GM18870 (cell line): ENCODE measurements around the gene TEX44.
A peak's percentile ranks its signal among the peaks of the same experiment; 100 is the strongest.
"Not testable (repeated sequence)": the region's sequence is repeated elsewhere in the genome, so short reads cannot be mapped to it uniquely, and the experiment has no call there.

Experiments
- ATAC-seq: cut with Tn5 transposase; IDR thresholded peaks from one replicate; pipeline ENCODE4 v1.9.1; 2021; ENCODE audit warnings: moderate library complexity; ENCODE audit not compliant: unreplicated experiment

Gene TEX44

GRCh38 chr2:231570915-231571314, 21.7 kb upstream of the TEX44 start:
- ATAC-seq, result not testable (repeated sequence)

- ATAC-seq, result no peak
Measured at GRCh38 chr2:231571661-231572191, 20.9 kb upstream of the TEX44 start.

- ATAC-seq, result no peak
Measured at GRCh38 chr2:231573096-231573495, 19.6 kb upstream of the TEX44 start.

GRCh38 chr2:231573698-231574421, 18.8 kb upstream of the TEX44 start:
- no peak for ATAC-seq

GRCh38 chr2:231575612-231576256, 16.9 kb upstream of the TEX44 start:
- no peak for ATAC-seq

GRCh38 chr2:231576465-231576864, 16.2 kb upstream of the TEX44 start:
- ATAC-seq, result no peak

- ATAC-seq, result not testable (repeated sequence)
Measured at GRCh38 chr2:231578655-231579054, 14.0 kb upstream of the TEX44 start.

GRCh38 chr2:231579560-231579959, 13.1 kb upstream of the TEX44 start:
- ATAC-seq, result no peak

- no peak for ATAC-seq
Measured at GRCh38 chr2:231581328-231581727, 11.3 kb upstream of the TEX44 start.

GRCh38 chr2:231583982-231584381, 8.7 kb upstream of the TEX44 start:
- no peak for ATAC-seq

GRCh38 chr2:231587744-231588143, 4.9 kb upstream of the TEX44 start:
- ATAC-seq, result not testable (repeated sequence)

- no peak for ATAC-seq
Measured at GRCh38 chr2:231589656-231590055, 3.0 kb upstream of the TEX44 start.

GRCh38 chr2:231590614-231591013, 2.0 kb upstream of the TEX44 start:
- no peak for ATAC-seq

- no peak for ATAC-seq
Measured at GRCh38 chr2:231593666-231594065, 1.0 kb downstream of the TEX44 start.

GRCh38 chr2:231597014-231597611, 4.4 kb downstream of the TEX44 start:
- ATAC-seq, result peak; percentile 79

GRCh38 chr2:231597627-231598026, 5.0 kb downstream of the TEX44 start:
- no peak for ATAC-seq

- no peak for ATAC-seq
Measured at GRCh38 chr2:231600619-231601355, 8.1 kb downstream of the TEX44 start.

- ATAC-seq, result peak; percentile 39
Measured at GRCh38 chr2:231601356-231602229, 8.9 kb downstream of the TEX44 start.

- ATAC-seq, result no peak
Measured at GRCh38 chr2:231602859-231603467, 10.3 kb downstream of the TEX44 start.
